ENCODE data around the gene HOXA2. TPM values are rescaled to one million over a fixed set of nuclear protein-coding genes. Genes with fewer than 3 reads are reported as not detected.

HOXA2 gene
- total and polyA plus RNA-seq, 2 experiments from 2014 or later: 0.07 TPM; not detected in 1

- no peaks in the 10 kb centered on the region for H3K9me2 ChIP-seq (replicated peaks; ENCODE audit: insufficient read depth)
- no peak for DNase-seq (ENCODE audit: low spot score)
- no peaks in the 10 kb centered on the region for H4K20me1 ChIP-seq (ENCODE audit: insufficient read depth, poor library complexity, severe bottlenecking)
- no peaks in the 10 kb centered on the region for H3K79me2 ChIP-seq
- no peak overlapping the region for H3K4me3 ChIP-seq
- no peak overlapping the region for H3K4me2 ChIP-seq
- no peak for TF ChIP-seq EZH2 (IDR thresholded peaks at IDR 0.05; ENCODE audit: borderline replicate concordance)
- no peak for TF ChIP-seq CTCF (IDR thresholded peaks at IDR 0.05; ENCODE audit: poor library complexity)
- no peak for TF ChIP-seq EZH2phosphoT487 (IDR thresholded peaks at IDR 0.05; ENCODE audit: low read depth, severe bottlenecking, unreplicated experiment)
- H2AFZ ChIP-seq: no peak overlapping the region
- H3K36me3 ChIP-seq (replicated peaks; ENCODE audit: insufficient read depth, low read depth): no peaks in the 10 kb centered on the region
- H3K27ac ChIP-seq: no peak overlapping the region
- H3K27me3 ChIP-seq: peaks cover 90% of the 10 kb centered on the region
- 40% methylated on average over 9 of the region's 9 CpGs for WGBS (ENCODE audit: low lambda C conversion rate, missing lambda C conversion rate)
- H3K4me1 ChIP-seq (ENCODE audit: insufficient read depth): peaks cover 4% of the 10 kb centered on the region
- no peaks in the 10 kb centered on the region for H3K9me3 ChIP-seq (ENCODE audit: low read depth)
These were observed 10.3 kb downstream of the HOXA2 start for GRCh38 chr7:27091941-27092818.

- Histone ChIP-seq H2AFZ (no peak overlapping the region), H3K27ac (no peak overlapping the region), H3K4me3 (no peak overlapping the region), H3K27me3 (peaks cover 81% of the 10 kb centered on the region), H3K4me1 (ENCODE audit: insufficient read depth) (no peaks in the 10 kb centered on the region), H3K36me3 (replicated peaks; ENCODE audit: insufficient read depth, low read depth) (no peaks in the 10 kb centered on the region), H3K79me2 (no peaks in the 10 kb centered on the region), H3K4me2 (no peak overlapping the region), H4K20me1 (ENCODE audit: insufficient read depth, poor library complexity, severe bottlenecking) (no peaks in the 10 kb centered on the region), H3K9me3 (ENCODE audit: low read depth) (no peaks in the 10 kb centered on the region), H3K9me2 (replicated peaks; ENCODE audit: insufficient read depth) (no peaks in the 10 kb centered on the region)
- 9% methylated on average over 3 of the region's 3 CpGs for WGBS (ENCODE audit: low lambda C conversion rate, missing lambda C conversion rate)
- TF ChIP-seq CTCF (IDR thresholded peaks at IDR 0.05; ENCODE audit: poor library complexity): no peak
- TF ChIP-seq EZH2 (IDR thresholded peaks at IDR 0.05; ENCODE audit: borderline replicate concordance): no peak
- TF ChIP-seq EZH2phosphoT487 (IDR thresholded peaks at IDR 0.05; ENCODE audit: low read depth, severe bottlenecking, unreplicated experiment): no peak
- DNase-seq (ENCODE audit: low spot score): no peak
These were observed 11.4 kb downstream of the HOXA2 start for GRCh38 chr7:27091105-27091504.

GRCh38 chr7:27088002-27088922 is 14.2 kb downstream of the HOXA2 start:
- Histone ChIP-seq H4K20me1 (ENCODE audit: insufficient read depth, poor library complexity, severe bottlenecking) (no peaks in the 10 kb centered on the region), H3K27me3 (peaks cover 53% of the 10 kb centered on the region), H3K4me1 (ENCODE audit: insufficient read depth) (no peaks in the 10 kb centered on the region), H2AFZ (no peak overlapping the region), H3K4me2 (no peak overlapping the region), H3K4me3 (no peak overlapping the region), H3K9me2 (replicated peaks; ENCODE audit: insufficient read depth) (no peaks in the 10 kb centered on the region), H3K9me3 (ENCODE audit: low read depth) (no peaks in the 10 kb centered on the region), H3K27ac (no peak overlapping the region), H3K36me3 (replicated peaks; ENCODE audit: insufficient read depth, low read depth) (no peaks in the 10 kb centered on the region), H3K79me2 (no peaks in the 10 kb centered on the region)
- TF ChIP-seq EZH2 (IDR thresholded peaks at IDR 0.05; ENCODE audit: borderline replicate concordance) (no peak), CTCF (IDR thresholded peaks at IDR 0.05; ENCODE audit: poor library complexity) (no peak), EZH2phosphoT487 (IDR thresholded peaks at IDR 0.05; ENCODE audit: low read depth, severe bottlenecking, unreplicated experiment) (no peak)
- no peak for DNase-seq (ENCODE audit: low spot score)
- WGBS (ENCODE audit: low lambda C conversion rate, missing lambda C conversion rate): 73% methylated on average over 46 of the region's 68 CpGs

All from hepatocyte (in vitro differentiated cells).